Motor neuron (in vitro differentiated cells): ENCODE results near the gene AATF. TPM values are rescaled to one million over a fixed set of nuclear protein-coding genes. Genes with fewer than 3 reads are reported as not detected.

Source experiments
- ATAC-seq, 8 experiments: fragments of 200-7000 bp; cut with Tn5 transposase; replicated peaks in 6 of 8; 2 replicates each; pipeline ENCODE4 v1.8.0; 2021; ENCODE audit warnings: mild to moderate bottlenecking in 8 of 8, moderate library complexity in 8 of 8
- H3K27ac ChIP-seq, 2 donors: fragments of 250-450 bp; sonication (Bioruptor Pico); 2 replicates each; pipeline ENCODE4 v1.9.0; 2021; ENCODE audit warnings: antibody characterized with exemption in 2 of 2, mild to moderate bottlenecking in 2 of 2, moderate library complexity in 1 of 2
- H3K4me1 ChIP-seq, 2 donors: fragments of 250-450 bp; sonication (Bioruptor Pico); replicated peaks in 1 of 2; 2 replicates each; pipeline ENCODE4 v1.6.1; 2021; ENCODE audit warnings: antibody characterized with exemption in 2 of 2, mild to moderate bottlenecking in 2 of 2, moderate library complexity in 1 of 2
- H3K4me3 ChIP-seq, 5 donors: fragments of 250-450 bp; sonication (Bioruptor Pico); 2 replicates each; pipeline ENCODE4 v1.9.0; 2021; ENCODE audit warnings: antibody characterized with exemption in 5 of 5, mild to moderate bottlenecking in 5 of 5, moderate library complexity in 4 of 5
- WGBS, 10 experiments: fragments of 450-650 bp; shearing (Covaris generic); methylation state at CpG; one replicate each; pipeline ENCODE4 v1.0.0; 2022; 5-methylcytosine and 5-hydroxymethylcytosine counted together
- in situ Hi-C, 9 experiments: fragments of 400-800 bp; cut with MboI; loops; one replicate each; pipeline ENCODE4 v1.15.0; 2021; ENCODE audit warnings: low sequenced_read_pairs in 9 of 9, low pct_unique_long_range_greater_than_20kb in 2 of 9; ENCODE audit not compliant: unreplicated experiment in 9 of 9
- total RNA-seq, 8 experiments: library from RNA; unstranded; fragments of 300-600 nt; gene quantifications; 2 replicates each; pipeline versions ENCODE4 v1.2.3 to v1.2.4, GENCODE V29; 2022

Gene AATF
- total RNA-seq, 8 experiments from 2014 or later = 30.7 to 60.9 (median 43.3) TPM

DNA sequence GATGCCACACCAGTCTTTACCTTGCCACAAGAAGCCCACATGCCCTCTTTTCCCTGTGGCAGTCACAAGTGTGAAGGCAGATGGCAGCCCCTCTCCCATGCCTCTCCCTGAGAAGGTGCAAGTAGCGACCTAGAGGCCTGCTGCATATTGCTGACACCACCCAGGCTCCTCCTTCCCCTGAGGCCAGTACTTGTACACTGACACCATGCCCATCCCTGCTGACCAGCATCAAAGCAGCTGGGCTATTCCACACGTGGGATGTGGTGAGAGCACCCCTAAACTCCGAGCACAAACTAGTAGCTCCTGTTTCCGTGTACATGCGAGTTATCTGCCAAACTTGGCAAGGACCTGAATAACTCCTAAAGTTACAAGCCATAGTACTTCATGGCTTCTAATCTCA lies 149.4 kb downstream of the AATF start:
- Histone ChIP-seq H3K4me1 (peaks cover under 1 to 21% of the 10 kb centered on the region in 2 donors), H3K27ac (no peak overlapping the region), H3K4me3 (no peak overlapping the region)
- peak in 3 of 8 experiments; percentile 53 to 93 (median 89) for ATAC-seq
- in situ Hi-C loops = no loop called here
- WGBS, 10 experiments = 67 to 92% (median 87%) methylated on average over 2 to 5 of the region's 5 CpGs; no CpG with 5 or more reads in 4 of the 10 experiments

- ATAC-seq = peak in 3 of 8 experiments; percentile 49 to 58 (median 51)
- Histone ChIP-seq H3K27ac (no peak overlapping the region), H3K4me1 (peaks cover 3 to 22% of the 10 kb centered on the region in 2 donors), H3K4me3 (no peak overlapping the region)
- WGBS, 10 experiments = 20 to 100% (median 91%) methylated on average over 1 to 4 of the region's 9 CpGs; no CpG with 5 or more reads in 2 of the 10 experiments
- in situ Hi-C loops = no loop called here
Observed at GRCh38 chr17:37098910-37099664, 150.3 kb downstream of the AATF start.

GRCh38 chr17:37100231-37100630 lies 151.5 kb downstream of the AATF start:
- in situ Hi-C loops = no loop called here

GRCh38 chr17:37101306-37101705 lies 152.6 kb downstream of the AATF start:
- in situ Hi-C loops = no loop called here
- Histone ChIP-seq H3K4me3 (no peak overlapping the region), H3K27ac (no peak overlapping the region), H3K4me1 (peaks cover 3 to 25% of the 10 kb centered on the region in 2 donors)
- no peak for ATAC-seq
- WGBS, 10 experiments = 100% methylated on average over 1 to 2 of the region's 2 CpGs; no CpG with 5 or more reads in 4 of the 10 experiments

More at GRCh38 chr17:37100231-37100630, 151.5 kb downstream of the AATF start:
- no peak overlapping the region for H3K27ac ChIP-seq
- no peak overlapping the region for H3K4me3 ChIP-seq
- no peak for ATAC-seq
- peaks cover 3 to 15% of the 10 kb centered on the region in 2 donors for H3K4me1 ChIP-seq
- WGBS, 10 experiments = 85 to 100% (median 95%) methylated on average over 3 to 4 of the region's 4 CpGs

GRCh38 chr17:37103231-37103630 lies 154.5 kb downstream of the AATF start:
- no peak overlapping the region for H3K4me3 ChIP-seq
- 57 to 100% (median 83%) methylated on average over 1 to 4 of the region's 4 CpGs; no CpG with 5 or more reads in 2 of the 10 experiments for WGBS, 10 experiments
- no peak for ATAC-seq
- H3K27ac ChIP-seq = no peak overlapping the region
- peaks cover 5 to 38% of the 10 kb centered on the region in 2 donors for H3K4me1 ChIP-seq
- in situ Hi-C loops = no loop called here

DNA sequence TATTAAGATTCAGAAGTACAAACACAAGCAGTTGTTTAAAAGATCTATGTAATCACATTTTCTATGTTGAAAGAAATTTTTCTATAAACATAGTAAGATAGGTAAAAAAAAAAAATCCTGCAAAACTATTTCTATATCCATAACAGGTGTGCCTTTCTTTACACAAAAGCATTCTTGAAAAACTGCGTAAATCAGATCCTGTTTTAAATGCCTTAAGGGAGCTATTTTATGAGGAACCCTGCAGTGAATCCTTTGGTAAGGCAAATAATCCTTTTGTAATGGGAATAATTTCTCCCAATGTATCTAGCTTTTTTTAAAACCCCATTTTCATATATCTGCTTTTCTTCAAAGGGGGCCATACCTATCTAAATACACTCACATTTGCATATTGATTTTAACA lies 157.3 kb downstream of the AATF start:
- no peak for ATAC-seq
- in situ Hi-C loops = no loop called here
- Histone ChIP-seq H3K4me1 (peaks cover 24 to 65% of the 10 kb centered on the region in 2 donors), H3K27ac (no peak overlapping the region), H3K4me3 (no peak overlapping the region)
- 29 to 100% (median 94%) methylated on average over 1 of the region's 1 CpG; no CpG with 5 or more reads in 3 of the 10 experiments for WGBS, 10 experiments

Other genes with a start within 250 kb of the AATF start
- 10 to 100 TPM in 4 of 8 experiments, 1 to 10 TPM in 2, under 1 TPM in 1, not detected in 1; 0.49 to 23.3 (median 13.8) TPM for gene LHX1, start 11.5 kb upstream of the AATF start, total RNA-seq